Psoas muscle (tissue), 8 donors: ENCODE data around the gene TRPM3. TPM values are rescaled to one million over a fixed set of nuclear protein-coding genes. Genes with fewer than 3 reads are reported as not detected.

Experiments used
- ATAC-seq, 4 donors: fragments of 200-7000 bp; cut with Tn5 transposase; one replicate each; pipeline ENCODE4 v1.9.1; 2020; ENCODE audit warnings: moderate library complexity in 3 of 4, mild to moderate bottlenecking in 2 of 4
- DNase-seq, 2 donors: peaks; one replicate each; pipeline ENCODE4 v3.0.0-alpha.2; 2020
- H3K27ac ChIP-seq: fragments of 200-600 bp; one replicate; pipeline ENCODE4 v1.8.0; 2022
- H3K27me3 ChIP-seq, 3 donors: fragments of 200-600 bp in 1 of 3; one replicate each; pipeline versions ENCODE4 v1.6.1 to v1.8.0; 2013 to 2022; ENCODE audit warnings: low read length in 2 of 3, mild to moderate bottlenecking in 2 of 3, moderate library complexity in 1 of 3; ENCODE audit not compliant: insufficient read depth in 3 of 3
- H3K36me3 ChIP-seq, 2 donors: fragments of 200-600 bp in 1 of 2; one replicate each; pipeline versions ENCODE4 v1.6.1 to v1.8.0; 2013 to 2022; ENCODE audit warnings: low read depth in 1 of 2, mild to moderate bottlenecking in 1 of 2, moderate library complexity in 1 of 2; ENCODE audit not compliant: insufficient read depth in 1 of 2
- H3K4me1 ChIP-seq: fragments of 200-600 bp; one replicate; pipeline ENCODE4 v1.8.0; 2022
- H3K4me3 ChIP-seq: fragments of 200-600 bp; one replicate; pipeline ENCODE4 v1.8.0; 2022; ENCODE audit warnings: mild to moderate bottlenecking
- H3K9me3 ChIP-seq: fragments of 200-600 bp; one replicate; pipeline ENCODE4 v1.8.0; 2022
- CTCF ChIP-seq: fragments of 200-600 bp; IDR thresholded peaks from one replicate; pipeline ENCODE4 v1.8.0; 2022; ENCODE audit warnings: antibody characterized with exemption
- WGBS, 3 donors: extraction: QIAGEN DNeasy Blood & Tissue Kit; methylation state at CpG; one replicate each; pipeline versions ENCODE4 v1.1.6 to v1.1.7; 2013; 5-methylcytosine and 5-hydroxymethylcytosine counted together
- intact Hi-C, 2 donors: fragments of 100-400 bp; cut with DNase I; formaldehyde crosslinking; loops; one replicate each; pipeline versions ENCODE4 v1.11.0 to v1.14.2; 2022
- polyA plus RNA-seq, 3 donors: library from polyadenylated mRNA; stranded (reverse); fragments of 200-250 nt; gene quantifications; one replicate each; pipeline ENCODE4 v1.2.3, GENCODE V29; 2013
- total RNA-seq, 4 donors: library from RNA; stranded (reverse); fragmentation: NEBNext Ultra II Directional in 2 of 4; extraction: Animal tissue kit (Norgen Biotek cat#: 25700) in 2 of 4; gene quantifications; one replicate each; pipeline versions ENCODE4 v1.2.1 to v1.2.4, GENCODE V29; 2021 to 2023
- donor health status: healthy with polysubstance abuse.
- donor health status: DM: no; HTN: no; CAD: no; lungs with moderate emphysema.
- donor health status: Bipolar disorder and iron deficiency.
- donor health status: healthy.
- donor health status: DM: yes; HTN: yes; CAD: no.
- donor health status: DM: no; HTN: no; CAD: no.
- donor health status: DM: no; HTN: no; CAD: no.
- donor health status: DM: yes; HTN: yes; CAD: no.

The TRPM3 gene
- total and polyA plus RNA-seq, 7 donors: 0.01 to 0.16 (median 0.06) TPM; not detected in 3

- no peaks in the 10 kb centered on the region for H3K36me3 ChIP-seq
- H3K27me3 ChIP-seq: no peaks in the 10 kb centered on the region
- peak overlapping the region; percentile 23 for H3K4me3 ChIP-seq
- intact Hi-C loops: loop anchor here in 1 of 2 donors (10.0 kb wide), 1 partner anchor 490 kb away; no protein-coding TSS in a partner anchor
- ATAC-seq: peak; percentile 67 to 82 (median 74)
- no peak for TF ChIP-seq CTCF
- H3K9me3 ChIP-seq: no peaks in the 10 kb centered on the region
- peak overlapping the region; percentile 64 for H3K27ac ChIP-seq
- H3K4me1 ChIP-seq: peaks cover 42% of the 10 kb centered on the region
- WGBS, 3 donors: 26 to 33% (median 28%) methylated on average over 4 of the region's 4 CpGs
- DNase-seq: peak in 1 of 2 donors; percentile 65
These were observed 506.5 kb downstream of the TRPM3 start for GRCh38 chr9:70614786-70615463.

- Histone ChIP-seq H3K4me1 (peaks cover 54% of the 10 kb centered on the region), H3K27me3 (no peaks in the 10 kb centered on the region), H3K36me3 (no peaks in the 10 kb centered on the region), H3K27ac (peak overlapping the region; percentile 25), H3K9me3 (no peaks in the 10 kb centered on the region), H3K4me3 (no peak overlapping the region)
- ATAC-seq (no peak), DNase-seq (no peak)
- no peak for TF ChIP-seq CTCF
- intact Hi-C loops: loop anchor here in 1 of 2 donors (10.0 kb wide), 1 partner anchor 488 kb away; no protein-coding TSS in a partner anchor
- 25 to 35% (median 29%) methylated on average over 4 of the region's 4 CpGs for WGBS, 3 donors
These were observed 508.2 kb downstream of the TRPM3 start for GRCh38 chr9:70613024-70613768.

GRCh38 chr9:70610287-70610644 lies 511.2 kb downstream of the TRPM3 start:
- Histone ChIP-seq H3K9me3 (no peaks in the 10 kb centered on the region), H3K27me3 (no peaks in the 10 kb centered on the region), H3K36me3 (no peaks in the 10 kb centered on the region), H3K27ac (peak overlapping the region; percentile 75), H3K4me3 (no peak overlapping the region), H3K4me1 (peaks cover 51% of the 10 kb centered on the region)
- ATAC-seq (no peak), DNase-seq (no peak)
- WGBS, 3 donors: 89 to 95% (median 93%) methylated on average over 5 of the region's 5 CpGs
- TF ChIP-seq CTCF: no peak
- intact Hi-C loops: loop anchor here in 1 of 2 donors (10.0 kb wide), 1 partner anchor 485 kb away; no protein-coding TSS in a partner anchor

GRCh38 chr9:70609542-70610286 lies 511.7 kb downstream of the TRPM3 start:
- ATAC-seq: peak; percentile 92 to 95 (median 92)
- 23 to 30% (median 25%) methylated on average over 6 of the region's 6 CpGs for WGBS, 3 donors
- intact Hi-C loops: loop anchor here in 1 of 2 donors (10.0 kb wide), 1 partner anchor 485 kb away; no protein-coding TSS in a partner anchor
- H3K27me3 ChIP-seq: no peaks in the 10 kb centered on the region
- DNase-seq: peak; percentile 58 to 64
- peak overlapping the region; percentile 75 for H3K27ac ChIP-seq
- TF ChIP-seq CTCF: no peak
- no peak overlapping the region for H3K4me3 ChIP-seq
- H3K4me1 ChIP-seq: peaks cover 47% of the 10 kb centered on the region
- no peaks in the 10 kb centered on the region for H3K9me3 ChIP-seq
- no peaks in the 10 kb centered on the region for H3K36me3 ChIP-seq
